ENCODE data around the gene SEPTIN7.

The SEPTIN7 gene

DNA sequence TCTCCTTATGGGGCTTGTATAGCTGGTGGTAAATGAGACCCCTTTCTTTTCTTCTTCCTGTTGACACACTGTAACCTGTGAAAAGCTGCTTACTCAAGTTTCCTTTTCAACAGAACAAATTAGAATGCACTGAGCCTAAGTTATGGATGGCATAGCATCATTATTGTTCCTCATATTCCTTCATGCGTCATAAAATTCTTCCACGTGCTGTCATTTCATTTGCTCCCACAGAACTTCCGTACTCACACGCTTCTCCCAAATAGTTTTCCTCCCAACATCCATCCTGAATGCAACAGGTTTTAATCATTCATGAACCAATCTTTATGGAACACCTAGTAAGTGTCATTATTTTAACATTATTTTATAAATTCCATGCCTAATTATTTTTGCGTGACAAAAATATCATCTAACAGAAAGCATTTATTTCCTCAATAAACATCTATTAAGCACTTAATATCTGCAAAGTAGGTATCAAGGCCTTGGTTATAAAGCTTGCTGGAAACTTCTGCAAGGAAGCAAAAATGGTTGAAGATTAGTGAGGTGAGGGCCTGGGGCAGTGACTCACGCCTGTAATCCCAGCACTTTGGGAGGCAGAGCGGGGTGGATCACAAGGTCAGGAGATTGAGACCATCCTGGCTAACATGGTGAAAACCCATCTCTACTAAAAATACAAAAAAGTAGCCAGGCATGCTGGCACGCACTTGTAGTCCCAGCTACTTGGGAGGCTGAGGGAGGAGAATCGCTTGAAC lies 18.9 kb upstream of the SEPTIN7 start:
- no peak overlapping the region for H3K4me2 ChIP-seq (ENCODE audit: insufficient read depth, low read length)
- no peak for ATAC-seq (ENCODE audit: insufficient read depth, low read depth)
- no peak overlapping the region for H3K4me3 ChIP-seq (ENCODE audit: low read depth in 1 of 2, low read length in 2 of 2)
- H3K36me3 ChIP-seq (ENCODE audit: insufficient read depth, low read length): no peaks in the 10 kb centered on the region
- no peaks in the 10 kb centered on the region for H3K79me2 ChIP-seq (ENCODE audit: insufficient read depth, low read length)
- H3K27ac ChIP-seq (ENCODE audit: low read length): no peak overlapping the region
- H2AFZ ChIP-seq (ENCODE audit: low read depth, low read length): no peak overlapping the region
- H3K4me1 ChIP-seq (ENCODE audit: insufficient read depth, low read length): no peaks in the 10 kb centered on the region
- no peak overlapping the region for H3K9ac ChIP-seq (ENCODE audit: low read depth, low read length)
- no peak for TF ChIP-seq EZH2 (IDR thresholded peaks at IDR 0.05; ENCODE audit: borderline replicate concordance, low read depth, low read length, severe bottlenecking)
- DNase-seq: no peak
- H3K9me3 ChIP-seq (ENCODE audit: insufficient read depth, low read length, severe bottlenecking): no peaks in the 10 kb centered on the region
- H4K20me1 ChIP-seq (ENCODE audit: insufficient read depth, low read length): no peaks in the 10 kb centered on the region
- H3K27me3 ChIP-seq (ENCODE audit: insufficient read depth, low read length, poor library complexity): no peaks in the 10 kb centered on the region

DNA sequence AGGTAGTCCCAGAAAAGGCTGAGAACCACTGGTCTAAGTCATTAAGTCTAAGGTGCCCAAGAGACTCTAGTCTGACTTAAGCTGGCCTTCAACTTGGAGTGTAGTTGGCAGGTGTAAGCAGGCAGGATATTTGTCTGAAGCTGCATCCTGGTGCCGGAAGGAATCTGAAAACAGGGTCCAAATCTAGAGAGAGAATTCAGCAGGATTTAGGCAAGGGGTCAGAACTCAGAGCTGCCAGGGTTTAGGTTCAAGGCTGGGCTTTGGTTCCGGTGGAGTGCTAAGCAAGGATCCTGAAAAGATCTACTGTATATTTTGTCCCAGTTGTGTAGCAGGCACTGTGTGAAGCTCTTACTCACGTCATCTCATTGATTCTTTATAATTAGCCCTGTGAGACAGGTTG lies 16.5 kb upstream of the SEPTIN7 start:
- no peak overlapping the region for H3K4me3 ChIP-seq (ENCODE audit: low read depth in 1 of 2, low read length in 2 of 2)
- ATAC-seq (ENCODE audit: insufficient read depth, low read depth): no peak

DNA sequence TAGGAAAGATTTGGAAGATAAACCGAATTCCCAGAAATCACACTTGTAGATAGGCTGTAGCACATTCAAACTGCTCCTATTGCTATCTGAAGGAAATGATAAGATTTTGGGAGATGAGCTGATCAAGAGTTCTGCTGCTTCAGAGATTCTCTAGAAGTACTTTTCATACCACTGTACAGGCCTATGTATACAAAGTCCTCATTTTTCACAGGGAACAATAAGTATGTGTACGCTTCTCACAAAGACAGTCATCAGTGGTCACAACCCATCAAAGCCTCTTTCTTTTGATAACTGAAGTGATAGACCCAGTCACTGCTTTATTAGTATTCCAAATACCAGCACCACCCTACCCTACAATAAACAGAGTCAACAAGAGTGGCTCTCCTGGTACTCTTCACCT lies 15.6 kb upstream of the SEPTIN7 start:
- Histone ChIP-seq H3K9ac (ENCODE audit: low read depth, low read length) (no peak overlapping the region), H2AFZ (ENCODE audit: low read depth, low read length) (no peak overlapping the region), H4K20me1 (ENCODE audit: insufficient read depth, low read length) (no peaks in the 10 kb centered on the region), H3K27me3 (ENCODE audit: insufficient read depth, low read length, poor library complexity) (no peaks in the 10 kb centered on the region), H3K4me1 (ENCODE audit: insufficient read depth, low read length) (no peaks in the 10 kb centered on the region), H3K4me3 (ENCODE audit: low read depth in 1 of 2, low read length in 2 of 2) (no peak overlapping the region), H3K9me3 (ENCODE audit: insufficient read depth, low read length, severe bottlenecking) (no peaks in the 10 kb centered on the region), H3K79me2 (ENCODE audit: insufficient read depth, low read length) (no peaks in the 10 kb centered on the region), H3K36me3 (ENCODE audit: insufficient read depth, low read length) (no peaks in the 10 kb centered on the region), H3K4me2 (ENCODE audit: insufficient read depth, low read length) (no peak overlapping the region), H3K27ac (ENCODE audit: low read length) (no peak overlapping the region)
- TF ChIP-seq EZH2 (IDR thresholded peaks at IDR 0.05; ENCODE audit: borderline replicate concordance, low read depth, low read length, severe bottlenecking): no peak
- DNase-seq (no peak), ATAC-seq (ENCODE audit: insufficient read depth, low read depth) (no peak)

More for the DNA sequence above, 16.5 kb upstream of the SEPTIN7 start:
- no peak overlapping the region for H3K27ac ChIP-seq (ENCODE audit: low read length)
- TF ChIP-seq, protein P1, sequence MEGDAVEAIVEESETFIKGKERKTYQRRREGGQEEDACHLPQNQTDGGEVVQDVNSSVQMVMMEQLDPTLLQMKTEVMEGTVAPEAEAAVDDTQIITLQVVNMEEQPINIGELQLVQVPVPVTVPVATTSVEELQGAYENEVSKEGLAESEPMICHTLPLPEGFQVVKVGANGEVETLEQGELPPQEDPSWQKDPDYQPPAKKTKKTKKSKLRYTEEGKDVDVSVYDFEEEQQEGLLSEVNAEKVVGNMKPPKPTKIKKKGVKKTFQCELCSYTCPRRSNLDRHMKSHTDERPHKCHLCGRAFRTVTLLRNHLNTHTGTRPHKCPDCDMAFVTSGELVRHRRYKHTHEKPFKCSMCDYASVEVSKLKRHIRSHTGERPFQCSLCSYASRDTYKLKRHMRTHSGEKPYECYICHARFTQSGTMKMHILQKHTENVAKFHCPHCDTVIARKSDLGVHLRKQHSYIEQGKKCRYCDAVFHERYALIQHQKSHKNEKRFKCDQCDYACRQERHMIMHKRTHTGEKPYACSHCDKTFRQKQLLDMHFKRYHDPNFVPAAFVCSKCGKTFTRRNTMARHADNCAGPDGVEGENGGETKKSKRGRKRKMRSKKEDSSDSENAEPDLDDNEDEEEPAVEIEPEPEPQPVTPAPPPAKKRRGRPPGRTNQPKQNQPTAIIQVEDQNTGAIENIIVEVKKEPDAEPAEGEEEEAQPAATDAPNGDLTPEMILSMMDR (IDR thresholded peaks at IDR 0.05; ENCODE audit: borderline replicate concordance, extremely low read depth, low read length, poor library complexity, severe bottlenecking): no peak
- TF ChIP-seq EZH2 (IDR thresholded peaks at IDR 0.05; ENCODE audit: borderline replicate concordance, low read depth, low read length, severe bottlenecking): no peak
- H3K36me3 ChIP-seq (ENCODE audit: insufficient read depth, low read length): no peaks in the 10 kb centered on the region
- no peaks in the 10 kb centered on the region for H3K4me1 ChIP-seq (ENCODE audit: insufficient read depth, low read length)
- no peaks in the 10 kb centered on the region for H3K79me2 ChIP-seq (ENCODE audit: insufficient read depth, low read length)
- H3K4me2 ChIP-seq (ENCODE audit: insufficient read depth, low read length): no peak overlapping the region
- no peak overlapping the region for H2AFZ ChIP-seq (ENCODE audit: low read depth, low read length)
- H3K27me3 ChIP-seq (ENCODE audit: insufficient read depth, low read length, poor library complexity): no peaks in the 10 kb centered on the region
- H4K20me1 ChIP-seq (ENCODE audit: insufficient read depth, low read length): no peaks in the 10 kb centered on the region
- no peak for DNase-seq
- H3K9me3 ChIP-seq (ENCODE audit: insufficient read depth, low read length, severe bottlenecking): no peaks in the 10 kb centered on the region
- no peak overlapping the region for H3K9ac ChIP-seq (ENCODE audit: low read depth, low read length)

DNA sequence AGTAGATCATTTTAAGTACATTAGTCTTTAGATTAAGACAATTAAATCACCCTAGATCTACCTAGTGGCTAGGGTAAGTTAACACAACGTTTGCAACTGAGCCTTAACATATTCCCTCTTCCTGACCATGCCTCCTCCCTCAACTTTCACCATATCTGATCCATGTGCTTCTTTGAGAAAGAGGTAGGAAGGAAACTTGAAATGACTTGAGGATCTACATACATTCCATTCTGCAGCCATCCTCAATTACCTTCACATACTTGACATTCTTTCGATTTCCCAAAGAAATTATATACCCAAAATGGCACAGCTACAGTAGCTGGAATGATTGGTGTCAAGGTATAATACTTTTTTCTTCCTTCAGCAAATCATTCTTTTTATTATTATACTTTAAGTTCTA lies 12.9 kb upstream of the SEPTIN7 start:
- no peaks in the 10 kb centered on the region for H4K20me1 ChIP-seq (ENCODE audit: insufficient read depth, low read length)
- H2AFZ ChIP-seq (ENCODE audit: low read depth, low read length): no peak overlapping the region
- DNase-seq (no peak), ATAC-seq (ENCODE audit: insufficient read depth, low read depth) (no peak)
- H3K79me2 ChIP-seq (ENCODE audit: insufficient read depth, low read length): no peaks in the 10 kb centered on the region
- no peak overlapping the region for H3K4me3 ChIP-seq (ENCODE audit: low read depth in 1 of 2, low read length in 2 of 2)
- no peak overlapping the region for H3K4me2 ChIP-seq (ENCODE audit: insufficient read depth, low read length)
- H3K27ac ChIP-seq (ENCODE audit: low read length): no peak overlapping the region
- H3K9ac ChIP-seq (ENCODE audit: low read depth, low read length): no peak overlapping the region
- H3K36me3 ChIP-seq (ENCODE audit: insufficient read depth, low read length): no peaks in the 10 kb centered on the region
- no peaks in the 10 kb centered on the region for H3K4me1 ChIP-seq (ENCODE audit: insufficient read depth, low read length)
- no peaks in the 10 kb centered on the region for H3K27me3 ChIP-seq (ENCODE audit: insufficient read depth, low read length, poor library complexity)
- TF ChIP-seq, protein P1 (IDR thresholded peaks at IDR 0.05; ENCODE audit: borderline replicate concordance, extremely low read depth, low read length, poor library complexity, severe bottlenecking): no peak
- TF ChIP-seq EZH2 (IDR thresholded peaks at IDR 0.05; ENCODE audit: borderline replicate concordance, low read depth, low read length, severe bottlenecking): no peak
- no peaks in the 10 kb centered on the region for H3K9me3 ChIP-seq (ENCODE audit: insufficient read depth, low read length, severe bottlenecking)
